ENCODE data around the gene RNF217. TPM values are rescaled to one million over a fixed set of nuclear protein-coding genes. Genes with fewer than 3 reads are reported as not detected.

RNF217 gene
- total and polyA plus RNA-seq, 12 donors = 2.1 to 26.9 (median 13.0) TPM

DNA sequence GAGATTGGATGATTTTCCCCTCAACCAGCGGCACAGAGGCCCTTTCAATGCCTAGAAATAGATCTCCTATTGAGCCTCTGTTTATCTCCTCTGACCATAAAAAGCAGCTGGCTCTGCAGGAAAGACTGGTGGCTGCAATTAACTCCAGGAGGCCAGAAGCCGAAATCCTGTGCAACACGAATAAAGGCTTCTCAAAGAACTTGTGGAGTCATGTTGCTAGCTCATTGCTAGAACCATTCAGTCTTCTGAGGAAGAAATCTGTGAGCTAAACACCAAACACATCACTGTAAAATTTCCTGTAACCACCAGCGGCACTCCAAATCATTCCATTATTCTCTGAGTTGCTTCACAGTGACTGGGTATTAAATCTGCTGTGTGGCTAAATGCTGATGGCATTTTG lies 142.2 kb downstream of the RNF217 start:
- Histone ChIP-seq H3K36me3 (no peaks in the 10 kb centered on the region), H3K27me3 (no peaks in the 10 kb centered on the region), H3K4me3 (no peak overlapping the region), H3K4me1 (peaks cover 0 to 21% (median 10%) of the 10 kb centered on the region in 9 donors), H3K27ac (peak overlapping the region in 1 of 10 donors; percentile 61), H3K9me3 (peaks cover 0 to 8% (median 0%) of the 10 kb centered on the region in 11 donors)
- intact Hi-C loops (cut with DNase I) = loop anchor here in 5 of 10 donors (5.0 to 10.0 kb wide), 4 partner anchors 92 to 150 kb away; partner anchors contain the start of gene RNF217 (in 4 of the 5)
- ATAC-seq (no peak), DNase-seq (no peak)
- TF ChIP-seq CTCF (IDR thresholded peaks at IDR 0.05) = no peak
- WGBS, 2 donors = 54 to 58% methylated on average over 4 of the region's 4 CpGs

- 95 to 96% methylated on average over 5 of the region's 5 CpGs for WGBS, 2 donors
- Histone ChIP-seq H3K27ac (no peak overlapping the region), H3K4me1 (peaks cover 0 to 13% (median 3%) of the 10 kb centered on the region in 9 donors), H3K36me3 (no peaks in the 10 kb centered on the region), H3K9me3 (peaks cover 0 to 34% (median 21%) of the 10 kb centered on the region in 11 donors), H3K4me3 (no peak overlapping the region), H3K27me3 (no peaks in the 10 kb centered on the region)
- intact Hi-C loops (cut with DNase I) = loop anchor here in 2 of 10 donors (10.0 kb wide), 2 partner anchors 142 to 152 kb away; partner anchors contain the start of gene RNF217 (in 1 of the 2)
- ATAC-seq (no peak), DNase-seq (no peak)
- TF ChIP-seq CTCF (IDR thresholded peaks at IDR 0.05) = no peak
Observed at GRCh38 chr6:125107048-125107447, 144.8 kb downstream of the RNF217 start.

GRCh38 chr6:125107896-125108295 lies 145.7 kb downstream of the RNF217 start:
- Histone ChIP-seq H3K9me3 (peaks cover 0 to 41% (median 22%) of the 10 kb centered on the region in 11 donors), H3K4me1 (peaks cover 0 to 12% (median 0%) of the 10 kb centered on the region in 9 donors), H3K36me3 (no peaks in the 10 kb centered on the region), H3K27ac (no peak overlapping the region), H3K27me3 (no peaks in the 10 kb centered on the region), H3K4me3 (no peak overlapping the region)
- ATAC-seq = no peak
- no peak for TF ChIP-seq CTCF (IDR thresholded peaks at IDR 0.05)
- WGBS, 2 donors = 90 to 100% methylated on average over 3 of the region's 3 CpGs
- no peak for DNase-seq
- intact Hi-C loops (cut with DNase I) = loop anchor here in 2 of 10 donors (10.0 kb wide), 2 partner anchors 143 to 153 kb away; partner anchors contain the start of gene RNF217 (in 1 of the 2)

GRCh38 chr6:125110056-125110455 lies 147.8 kb downstream of the RNF217 start:
- no peak overlapping the region for H3K4me3 ChIP-seq
- no peak overlapping the region for H3K27ac ChIP-seq
- H3K27me3 ChIP-seq = no peaks in the 10 kb centered on the region
- no peaks in the 10 kb centered on the region for H3K4me1 ChIP-seq
- H3K36me3 ChIP-seq = no peaks in the 10 kb centered on the region
- no peak for DNase-seq
- 91% methylated on average over 1 of the region's 1 CpG for WGBS, 2 donors
- intact Hi-C loops (cut with DNase I) = loop anchor here in 2 of 10 donors (5.0 kb wide), 2 partner anchors 148 to 238 kb away; partner anchors contain the start of gene RNF217 (in 1 of the 2)
- no peak for ATAC-seq
- peaks cover 0 to 41% (median 22%) of the 10 kb centered on the region in 11 donors for H3K9me3 ChIP-seq
- TF ChIP-seq CTCF (IDR thresholded peaks at IDR 0.05) = no peak
